ENCODE measurements around the gene PPHLN1.

PPHLN1 gene

DNA sequence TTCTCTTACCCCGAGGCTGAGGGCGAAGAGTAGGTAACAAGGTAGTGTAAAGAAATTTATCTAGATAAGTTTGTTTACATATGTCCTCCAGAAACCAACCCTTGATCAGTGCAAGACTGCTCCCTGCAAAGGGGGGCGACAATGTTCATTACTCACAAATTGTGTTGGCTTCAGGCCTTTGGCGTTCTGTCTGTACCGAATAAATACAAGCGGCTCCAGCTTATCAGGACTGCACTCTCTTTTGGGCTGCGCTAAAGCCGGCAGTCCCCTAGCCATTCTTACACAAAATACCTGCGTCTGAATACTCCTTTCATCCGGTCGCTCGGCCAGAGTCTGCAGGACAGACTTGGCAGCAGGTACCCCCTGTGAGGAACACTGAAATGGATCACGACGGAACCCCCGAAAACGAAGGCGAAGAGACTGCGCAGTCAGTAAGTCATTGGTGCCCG lies 116.4 kb downstream of the PPHLN1 start:
- no peak for DNase-seq

DNA sequence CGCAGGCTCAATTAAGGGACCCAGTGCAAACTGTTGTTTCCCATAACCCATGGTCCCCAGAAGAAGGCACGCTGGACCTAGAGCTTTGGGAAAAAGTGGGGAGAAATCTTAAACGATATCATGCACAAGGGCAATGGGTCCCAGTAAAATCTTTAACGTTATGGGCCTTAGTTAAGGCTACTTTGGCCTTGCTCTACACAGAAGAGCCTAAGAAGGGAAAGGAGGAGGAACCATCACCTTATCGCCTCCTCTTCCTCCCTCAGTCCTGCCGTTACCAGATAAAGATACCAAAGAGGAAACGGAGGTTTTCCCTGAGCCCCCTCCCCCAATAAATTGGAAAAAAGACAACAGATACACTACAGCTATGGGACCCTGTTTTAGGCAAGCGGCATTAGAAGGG lies 116.9 kb downstream of the PPHLN1 start:
- no peak for DNase-seq

- no peak for DNase-seq
These were observed 118.4 kb downstream of the PPHLN1 start for GRCh38 chr12:42444192-42444943.

GRCh38 chr12:42445891-42446290 lies 119.9 kb downstream of the PPHLN1 start:
- no peak for DNase-seq

GRCh38 chr12:42446761-42447160 lies 120.8 kb downstream of the PPHLN1 start:
- no peak for DNase-seq

DNA sequence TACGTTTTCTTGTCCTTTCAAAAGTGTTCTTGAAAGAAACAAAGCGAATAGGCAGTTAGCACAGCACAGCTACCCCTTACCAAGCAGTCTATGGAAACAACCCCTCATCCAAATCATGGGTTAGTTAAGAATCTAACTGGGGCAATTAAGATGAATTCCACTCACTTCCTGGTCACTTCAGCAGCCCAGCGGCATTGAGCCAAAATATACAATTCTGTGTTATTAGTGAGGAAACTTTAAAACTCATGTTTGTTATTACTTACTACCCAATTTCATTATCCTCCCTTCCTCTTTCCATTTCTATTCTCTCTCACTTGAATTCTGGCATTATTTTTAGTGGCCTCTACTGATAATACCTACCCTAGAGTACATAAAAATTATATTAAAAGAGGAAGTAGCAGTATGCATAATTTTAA lies 121.4 kb downstream of the PPHLN1 start:
- DNase-seq, result no peak

DNA sequence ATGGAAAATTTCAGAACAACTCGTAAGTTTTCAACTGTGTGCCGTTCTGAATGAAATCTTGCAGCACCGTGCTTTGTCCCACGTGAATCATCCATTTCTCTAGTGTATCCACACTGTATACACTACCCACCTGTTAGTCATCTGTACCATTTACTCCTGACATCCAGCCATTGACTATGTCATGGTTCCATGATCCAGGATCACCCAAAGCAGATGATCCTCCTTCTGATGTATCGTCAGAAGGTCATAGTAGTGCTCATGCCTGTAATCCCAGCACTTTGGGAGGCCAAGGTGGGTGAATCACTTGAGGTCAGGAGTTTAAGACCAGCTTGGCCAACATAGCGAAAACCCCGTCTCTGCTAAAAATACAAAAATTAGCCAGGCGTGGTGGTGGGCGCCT lies 122.9 kb downstream of the PPHLN1 start:
- DNase-seq, result no peak

DNA sequence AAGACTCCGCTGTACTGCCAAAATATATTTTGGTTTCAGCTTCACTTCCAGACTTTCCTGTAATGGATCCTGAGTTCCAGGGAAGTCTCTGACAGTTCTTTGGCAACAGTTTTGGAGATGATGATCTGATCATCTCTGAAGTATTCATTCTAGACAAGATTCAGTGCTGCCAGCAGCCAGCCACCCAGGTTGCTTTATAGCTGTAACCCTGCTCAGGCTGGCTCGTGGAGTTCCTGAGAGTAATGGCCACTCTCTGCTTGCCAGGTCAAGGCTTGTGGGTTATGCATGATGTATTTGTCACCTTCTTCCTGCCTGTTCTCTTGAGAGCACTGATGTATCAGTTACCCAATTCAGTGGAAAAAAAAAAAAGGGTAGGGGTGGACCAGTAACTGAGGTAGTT lies 124.3 kb downstream of the PPHLN1 start:
- DNase-seq, result no peak

- no peak for DNase-seq
These were observed 132.6 kb downstream of the PPHLN1 start for GRCh38 chr12:42458575-42458974.

DNA sequence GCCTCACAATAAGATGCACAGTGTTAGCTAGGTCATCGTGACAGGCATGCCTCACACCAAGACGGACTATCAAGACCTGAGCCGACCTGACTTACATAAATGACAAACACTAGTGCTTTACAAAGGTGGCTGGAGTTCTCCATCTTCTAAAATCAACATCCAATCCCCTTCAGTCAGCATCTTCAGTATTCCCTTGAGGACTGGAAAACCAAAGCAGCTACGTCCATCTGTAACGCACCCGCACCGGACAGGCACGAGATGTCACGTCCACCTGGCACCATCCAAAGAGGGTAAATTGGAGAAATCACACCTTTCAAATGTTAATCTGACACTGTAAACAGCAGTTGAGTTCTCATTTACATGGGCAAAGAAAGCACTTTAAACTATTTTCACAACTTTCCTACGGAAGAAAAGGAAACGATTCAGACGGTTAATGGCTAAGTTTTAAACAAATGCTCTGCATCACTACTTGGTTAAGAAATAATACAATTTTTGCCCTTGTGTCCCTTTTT lies 133.4 kb downstream of the PPHLN1 start:
- DNase-seq, result no peak

DNA sequence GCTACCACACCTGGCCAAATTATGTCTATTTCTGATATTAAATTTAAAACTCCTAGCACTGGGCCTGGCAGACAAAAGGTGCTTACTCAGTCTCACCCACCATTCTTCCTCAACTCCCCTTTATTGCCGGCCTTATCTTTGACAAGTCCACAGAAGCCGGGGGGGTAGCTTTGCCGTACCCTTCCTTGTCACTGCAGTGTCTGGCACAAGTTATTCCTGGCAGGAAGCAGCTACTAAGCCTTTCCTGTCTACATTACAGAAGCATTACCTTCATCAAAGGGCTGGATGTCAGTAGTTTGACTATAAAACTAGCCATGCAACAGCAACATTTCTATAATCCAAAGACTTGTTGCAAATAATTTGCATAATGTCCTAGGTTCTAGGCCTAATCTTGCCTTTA lies 136.5 kb downstream of the PPHLN1 start:
- DNase-seq, result no peak

DNA sequence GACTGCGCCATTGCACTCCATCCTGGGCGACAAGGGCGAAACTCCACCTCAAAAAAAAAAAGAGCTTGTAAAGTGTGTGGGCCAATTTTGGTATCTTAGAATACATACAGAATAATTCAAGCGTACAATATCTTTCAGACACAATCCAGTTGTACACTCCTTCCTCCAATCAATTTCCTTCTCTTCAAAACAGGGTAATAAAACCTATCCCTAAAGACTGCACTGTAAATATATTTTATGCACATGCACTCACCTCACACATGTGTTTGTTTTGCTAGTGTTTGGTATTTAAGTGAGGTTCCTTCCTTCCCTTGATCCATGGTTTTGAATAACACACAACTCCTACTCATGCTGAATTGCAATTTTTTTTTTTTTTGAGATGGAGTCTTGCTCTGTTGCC lies 137.7 kb downstream of the PPHLN1 start:
- no peak for DNase-seq

GRCh38 chr12:42468341-42468821 lies 142.4 kb downstream of the PPHLN1 start:
- DNase-seq, result peak in 1 of 51 donors; percentile 1

- DNase-seq, result peak in 1 of 51 donors; percentile 38
These were observed 143.0 kb downstream of the PPHLN1 start for GRCh38 chr12:42468921-42469320.

DNA sequence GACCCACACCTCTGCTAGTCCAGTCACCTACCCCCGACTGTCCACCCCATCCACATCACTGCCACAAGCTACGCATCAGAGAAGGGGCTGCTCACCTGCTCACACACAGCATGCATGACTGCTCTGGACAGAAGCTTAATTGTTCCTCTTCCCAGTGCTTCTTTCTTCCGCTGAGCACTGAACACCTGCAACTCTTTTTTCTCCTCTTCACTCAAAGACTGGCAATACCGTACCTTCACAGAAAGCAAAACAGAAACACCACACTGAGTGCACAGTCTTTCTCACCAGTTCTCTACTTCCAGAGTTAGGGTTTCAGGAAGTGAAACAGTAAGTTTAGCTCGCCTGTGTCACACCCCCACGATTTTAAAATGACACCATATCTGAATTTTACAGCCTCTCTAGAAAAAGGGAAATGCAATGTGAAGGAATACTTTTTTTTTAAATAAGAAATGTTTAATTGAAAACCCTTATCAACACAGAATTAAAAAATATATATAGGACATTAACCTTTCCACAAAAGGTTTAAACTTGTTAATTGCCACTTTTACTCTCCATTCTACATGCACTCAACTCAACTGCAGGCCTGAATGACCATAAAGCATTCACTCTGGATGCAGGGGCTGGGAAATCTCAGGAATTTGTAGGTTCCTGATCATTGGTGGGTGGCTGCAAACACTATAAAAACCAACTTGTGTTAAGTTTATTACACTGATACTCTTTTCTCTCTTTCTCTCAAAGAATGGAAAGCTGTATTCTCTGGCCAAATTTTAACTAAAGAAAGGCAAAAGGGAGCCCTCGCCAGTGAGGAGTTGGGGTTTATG lies 143.6 kb downstream of the PPHLN1 start:
- DNase-seq, result peak in 1 of 51 donors; percentile 20

DNA sequence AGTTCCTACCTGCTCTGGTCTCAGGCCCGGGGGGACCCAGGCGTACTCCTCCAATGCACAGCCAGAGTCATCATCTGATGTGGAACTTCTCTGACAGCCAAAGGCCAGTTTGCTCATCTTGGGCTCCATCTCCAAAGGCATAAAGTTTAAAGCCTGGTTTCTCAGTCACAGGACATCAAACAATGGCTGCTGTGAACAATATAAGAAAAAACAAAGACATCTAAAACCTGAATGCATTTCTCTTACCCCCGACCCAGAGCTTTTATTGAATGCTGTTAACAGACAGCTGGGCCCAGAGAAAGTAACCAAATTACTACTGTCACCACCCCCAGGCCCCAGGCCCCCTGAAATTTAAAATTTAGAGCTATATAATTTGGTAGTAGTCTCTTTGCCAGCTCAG lies 146.4 kb downstream of the PPHLN1 start:
- DNase-seq, result no peak

- no peak for DNase-seq
These were observed 147.2 kb downstream of the PPHLN1 start for GRCh38 chr12:42473130-42473529.

GRCh38 chr12:42473561-42473960 lies 147.6 kb downstream of the PPHLN1 start:
- no peak for DNase-seq

DNA sequence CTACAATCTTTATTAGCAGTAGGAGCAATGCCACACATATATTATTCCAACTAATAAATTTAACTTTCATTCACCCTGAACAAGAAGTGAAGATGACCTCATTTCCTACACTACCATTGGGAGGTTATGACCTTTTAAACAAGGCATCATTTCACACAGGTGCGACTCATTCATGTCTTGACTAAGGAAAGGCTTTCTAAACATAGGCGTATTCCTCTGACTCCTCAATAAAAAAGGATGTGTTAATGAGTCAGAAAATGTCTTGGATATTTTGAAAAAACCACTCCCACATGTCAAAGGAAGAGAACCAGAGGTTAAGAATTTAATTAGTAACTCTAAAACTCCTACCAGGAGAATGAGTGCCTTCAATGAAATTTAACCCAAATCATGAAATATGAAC lies 148.4 kb downstream of the PPHLN1 start:
- DNase-seq, result no peak

DNA sequence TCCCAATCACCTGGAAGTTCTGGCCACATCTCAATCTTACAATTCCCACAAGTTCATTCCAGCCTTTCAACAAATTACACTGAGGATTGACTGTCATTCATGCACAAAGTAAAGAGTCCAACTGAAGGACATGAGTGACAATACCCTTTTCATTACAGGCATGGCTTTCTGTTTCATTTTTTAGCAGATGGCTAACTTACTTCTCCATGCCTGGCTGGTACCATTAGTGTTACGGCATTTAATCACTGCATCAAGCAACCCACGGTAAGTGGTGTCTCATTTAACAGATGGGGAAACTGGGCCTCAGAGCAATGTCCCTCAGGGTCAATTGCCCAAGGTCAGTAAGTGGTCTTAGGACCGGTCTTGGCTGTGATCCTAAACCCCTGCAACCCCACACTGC lies 149.1 kb downstream of the PPHLN1 start:
- DNase-seq, result no peak

GRCh38 chr12:42477941-42478340 lies 152.0 kb downstream of the PPHLN1 start:
- no peak for DNase-seq

DNA sequence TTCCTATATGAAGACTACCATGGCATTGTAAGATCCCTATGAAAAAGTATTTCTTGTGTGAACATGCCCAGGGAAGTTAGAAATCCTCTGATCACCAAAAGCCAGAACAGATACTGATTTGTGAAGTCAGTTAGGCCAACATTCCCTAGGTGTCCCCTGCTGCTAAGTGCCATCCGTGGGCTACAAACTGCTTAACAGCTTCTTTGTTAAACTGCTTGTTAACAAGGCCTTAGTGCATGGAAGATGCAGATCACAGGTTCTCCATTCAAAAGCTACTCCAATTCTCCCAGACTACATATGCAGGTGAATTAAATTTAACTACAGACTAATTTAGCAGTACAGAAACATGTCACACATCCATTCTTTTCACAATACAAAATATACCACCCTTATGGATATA lies 155.4 kb downstream of the PPHLN1 start:
- DNase-seq, result no peak

Data from hypothalamus (tissue), 51 donors.